HepG2 (cell line): ENCODE measurements around the gene PDE4D. TPM values are rescaled to one million over a fixed set of nuclear protein-coding genes. Genes with fewer than 3 reads are reported as not detected.

Source experiments
- ATAC-seq: fragments of 200-7000 bp; cut with Tn5 transposase; 3 replicates; pipeline ENCODE4 v1.9.1; 2020; ENCODE audit warnings: mild to moderate bottlenecking, moderate library complexity
- BruUV-seq: library from RNA; stranded (reverse); fragments of 400-500 nt; replicated peaks from 2 replicates; lab custom pipeline; 2021; lab: Mats Ljungman, UMichigan
- CTCF ChIA-PET: fragments of 300-600 bp; formaldehyde crosslinking; extraction: SDS; loops from one replicate; lab custom pipeline; 2021; ENCODE audit warnings: low total read pairs, inconsistent platforms, low intra/inter-chr PET ratio; lab: Yijun Ruan, JAX
- POLR2A ChIA-PET: fragments of 350-600 bp; sonication (Branson Sonifier 250); formaldehyde crosslinking; loops from one replicate; lab custom pipeline; 2020; ENCODE audit warnings: antibody characterized with exemption, inconsistent platforms; lab: Yijun Ruan, JAX
- DNase-seq: peaks from one replicate; pipeline ENCODE4 v3.0.0-alpha.2; 2015; ENCODE audit warnings: low spot score
- FAIRE-seq: peaks from 3 replicates; lab custom pipeline; 2011; peaks lifted over from hg19 to GRCh38; lab: Jason Lieb, UNC
- H2AFZ ChIP-seq: one replicate; pipeline ENCODE4 v1.6.1; 2011; ENCODE audit warnings: low read length, inconsistent platforms
- H3K27ac ChIP-seq: fragments of 300-600 bp; 3 replicates; pipeline ENCODE4 v1.8.0; 2011; ENCODE audit warnings: mixed run types, mild to moderate bottlenecking, mixed read lengths, low read length, inconsistent platforms; ENCODE audit not compliant: insufficient read depth; ENCODE audit errors: extremely low read length
- H3K27me3 ChIP-seq, 2 experiments: fragments of 200-600 bp in 1 of 2; 2 replicates in 1 of 2; 3 replicates in 1 of 2; pipeline versions ENCODE4 v1.6.0 to v1.8.0; 2011; ENCODE audit warnings: low read length in 2 of 2, mild to moderate bottlenecking in 2 of 2, moderate library complexity in 2 of 2, inconsistent platforms in 1 of 2; ENCODE audit not compliant: insufficient read depth in 2 of 2, control insufficient read depth in 1 of 2
- H3K36me3 ChIP-seq, 2 experiments: fragments of 200-600 bp in 1 of 2; replicated peaks in 1 of 2; 2 replicates in 1 of 2; 3 replicates in 1 of 2; pipeline versions ENCODE4 v1.5.1 to v1.8.0; 2011; ENCODE audit warnings: low read length in 2 of 2, inconsistent platforms in 1 of 2; ENCODE audit not compliant: insufficient read depth in 2 of 2, control insufficient read depth in 1 of 2
- H3K4me1 ChIP-seq: 2 replicates; pipeline ENCODE4 v1.5.1; 2012; ENCODE audit warnings: low read length, inconsistent platforms; ENCODE audit not compliant: insufficient read depth
- H3K4me2 ChIP-seq: 2 replicates; pipeline ENCODE4 v1.6.0; 2011; ENCODE audit warnings: low read depth, low read length, inconsistent platforms
- H3K4me3 ChIP-seq, 3 experiments: fragments of 200-600 bp in 1 of 3; sonication (generic), shearing (Covaris generic) in 1 of 3; replicated peaks in 1 of 3; 2 replicates each; pipeline ENCODE4 v1.5.1; 2011 to 2016; ENCODE audit warnings: low read length in 3 of 3, inconsistent platforms in 2 of 3, low read depth in 2 of 3, mild to moderate bottlenecking in 2 of 3, control low read depth in 1 of 3, mixed read lengths in 1 of 3; ENCODE audit not compliant: insufficient read depth in 1 of 3
- H3K79me2 ChIP-seq: one replicate; pipeline ENCODE4 v1.6.1; 2011; ENCODE audit warnings: low read length, inconsistent platforms; ENCODE audit not compliant: insufficient read depth
- H3K9ac ChIP-seq: 2 replicates; pipeline ENCODE4 v1.6.0; 2011; ENCODE audit warnings: mild to moderate bottlenecking, low read depth, low read length, inconsistent platforms; ENCODE audit not compliant: insufficient read depth
- H3K9me3 ChIP-seq: 2 replicates; pipeline ENCODE4 v1.5.1; 2012; ENCODE audit warnings: mild to moderate bottlenecking, low read length
- H4K20me1 ChIP-seq: 2 replicates; pipeline ENCODE4 v1.6.0; 2011; ENCODE audit warnings: inconsistent platforms, mild to moderate bottlenecking, low read length, moderate library complexity; ENCODE audit not compliant: insufficient read depth
- CHD4 ChIP-seq: fragments of 200-600 bp; sonication (generic); IDR thresholded peaks from 2 replicates; pipeline ENCODE4 v1.7.0; 2017; ENCODE audit warnings: mild to moderate bottlenecking, low read length, borderline replicate concordance
- MATR3 ChIP-seq: sonication (generic); formaldehyde crosslinking; IDR thresholded peaks from 2 replicates; pipeline ENCODE4 v1.4.0; 2020; ENCODE audit warnings: missing genetic modification reagents
- RXRB ChIP-seq: IDR thresholded peaks from 2 replicates; pipeline ENCODE4 v1.6.1; 2016; ENCODE audit warnings: borderline replicate concordance, missing genetic modification reagents, missing compliant biosample characterization
- SMYD3 ChIP-seq: sonication (generic); formaldehyde crosslinking; IDR thresholded peaks from 2 replicates; pipeline ENCODE4 v1.8.1; 2023; ENCODE audit warnings: mild to moderate bottlenecking, missing genetic modification reagents
- SSRP1 ChIP-seq: IDR thresholded peaks from 2 replicates; pipeline ENCODE4 v1.6.1; 2016; ENCODE audit warnings: control low read depth
- ZMYM3 ChIP-seq: sonication (generic); formaldehyde crosslinking; IDR thresholded peaks from 2 replicates; pipeline ENCODE4 v1.5.1; 2020; ENCODE audit warnings: mild to moderate bottlenecking, missing genetic modification reagents
- ZNF253 ChIP-seq: sonication (generic); formaldehyde crosslinking; IDR thresholded peaks from 2 replicates; pipeline ENCODE4 v1.8.0; 2022; ENCODE audit warnings: mild to moderate bottlenecking, missing genetic modification reagents, borderline replicate concordance
- WGBS: methylation state at CpG from one replicate; pipeline ENCODE4 v1.1.6; 2017; ENCODE audit warnings: low lambda C conversion rate; 5-methylcytosine and 5-hydroxymethylcytosine counted together
- in situ Hi-C: cut with HindIII; loops from 2 replicates; pipeline ENCODE4 v1.10.0; 2017; ENCODE audit warnings: low pct_unique_long_range_greater_than_20kb; ENCODE audit not compliant: extremely low pct_ligation_motif_present
- intact Hi-C: fragments of 100-400 bp; cut with micrococcal nuclease; formaldehyde crosslinking; loops from one replicate; pipeline ENCODE4 v1.10.0; 2022; ENCODE audit not compliant: unreplicated experiment
- polyA plus RNA-seq, 8 experiments: library from polyadenylated mRNA; depleted of rRNA in 3 of 8; stranded (reverse) in 7 of 8; unstranded in 1 of 8; fragments of >200 nt; fragmentation: Illumina TruSeq in 4 of 8; extraction: Trizol in 4 of 8; gene quantifications; 2 replicates each; pipeline versions ENCODE4 v1.2.1 to v1.2.3, GENCODE V29; 2011 to 2016; ENCODE audit warnings: low read depth in 4 of 8, missing spikeins in 1 of 8, mixed read lengths in 1 of 8; ENCODE audit not compliant: insufficient read depth in 1 of 8
- total RNA-seq, 5 experiments: library from RNA; depleted of rRNA; stranded (reverse); fragments of >200 nt; fragmentation: Illumina TruSeq; extraction: Trizol; gene quantifications; 2 replicates each; pipeline ENCODE4 v1.2.3, GENCODE V29; 2016; ENCODE audit warnings: low read depth in 1 of 5
- TF ChIP-seq, protein P1 (sequence below), 2 experiments: sonication (generic) in 1 of 2; formaldehyde crosslinking in 1 of 2; IDR thresholded peaks; 2 replicates each; pipeline versions ENCODE4 v1.5.1 to v1.6.1; 2011 to 2020; ENCODE audit warnings: borderline replicate concordance in 1 of 2, low read depth in 1 of 2, low read length in 1 of 2, mild to moderate bottlenecking in 1 of 2, missing genetic modification reagents in 1 of 2, moderate library complexity in 1 of 2

PDE4D gene
- total and polyA plus RNA-seq, 2 of the 13 experiments (the other 11 are each of a cell fraction or from before 2014, with no cell fraction given), result 7.0 to 12.2 TPM

- Histone ChIP-seq H3K27ac (no peak overlapping the region), H3K4me3 (no peak overlapping the region), H3K4me2 (no peak overlapping the region), H3K79me2 (no peaks in the 10 kb centered on the region), H4K20me1 (no peaks in the 10 kb centered on the region), H3K9ac (no peak overlapping the region), H2AFZ (no peak overlapping the region), H3K27me3 (no peaks in the 10 kb centered on the region), H3K4me1 (no peaks in the 10 kb centered on the region), H3K9me3 (no peaks in the 10 kb centered on the region), H3K36me3 (no peaks in the 10 kb centered on the region)
- FAIRE-seq (no peak), ATAC-seq (no peak), DNase-seq (no peak)
- intact Hi-C loops (loop anchor here (5.0 kb wide), 1 partner anchor 110 kb away; no protein-coding TSS in a partner anchor), in situ Hi-C loops (no loop called here)
- 42% methylated on average over 1 of the region's 1 CpG for WGBS
- TF ChIP-seq, protein P1, sequence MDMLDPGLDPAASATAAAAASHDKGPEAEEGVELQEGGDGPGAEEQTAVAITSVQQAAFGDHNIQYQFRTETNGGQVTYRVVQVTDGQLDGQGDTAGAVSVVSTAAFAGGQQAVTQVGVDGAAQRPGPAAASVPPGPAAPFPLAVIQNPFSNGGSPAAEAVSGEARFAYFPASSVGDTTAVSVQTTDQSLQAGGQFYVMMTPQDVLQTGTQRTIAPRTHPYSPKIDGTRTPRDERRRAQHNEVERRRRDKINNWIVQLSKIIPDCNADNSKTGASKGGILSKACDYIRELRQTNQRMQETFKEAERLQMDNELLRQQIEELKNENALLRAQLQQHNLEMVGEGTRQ (IDR thresholded peaks at IDR 0.05; ENCODE audit: low read depth, low read length), result no peak
- TF ChIP-seq, protein P1 (CRISPR knock-in tag; IDR thresholded peaks at IDR 0.05; ENCODE audit: borderline replicate concordance), result no peak
- no peak for TF ChIP-seq ZMYM3
- TF ChIP-seq ZNF253, result no peak
- no peak for TF ChIP-seq SSRP1
- TF ChIP-seq MATR3 (CRISPR knock-in tag), result no peak
- no peak for TF ChIP-seq SMYD3 (CRISPR knock-in tag)
- TF ChIP-seq RXRB (CRISPR knock-in tag), result no peak
- TF ChIP-seq CHD4, result no peak
- ChIA-PET POLR2A (no interaction called here), CTCF (no interaction called here)
- no TSS peak for BruUV-seq
Measured at GRCh38 chr5:59497207-59497606, 396.3 kb downstream of the PDE4D start.
